HCT116 (cell line): Measurements from ENCODE around the gene COL20A1. TPM values are rescaled to one million over a fixed set of nuclear protein-coding genes. Genes with fewer than 3 reads are reported as not detected.

ENCODE experiments used
- ATAC-seq: fragments of 200-7000 bp; cut with Tn5 transposase; 2 replicates; pipeline ENCODE4 v1.9.1; 2020; ENCODE audit warnings: mild to moderate bottlenecking, moderate library complexity
- BruUV-seq: library from RNA; stranded (reverse); fragments of 400-500 nt; replicated peaks from 2 replicates; lab custom pipeline; 2021; lab: Mats Ljungman, UMichigan
- CTCF ChIA-PET: fragments of 300-600 bp; sonication (Branson Sonifier 250); formaldehyde crosslinking; loops from one replicate; lab custom pipeline; 2021; ENCODE audit warnings: antibody characterized with exemption; lab: Charles Lee
- POLR2A ChIA-PET: fragments of 300-600, 350-600 bp; sonication (Branson Sonifier 250); formaldehyde crosslinking; loops from one replicate; lab custom pipeline; 2021; ENCODE audit warnings: antibody characterized with exemption; lab: Charles Lee
- RAD21 ChIA-PET, 2 experiments: fragments of 300-600 bp; sonication (Branson Sonifier 250); formaldehyde crosslinking; loops; one replicate each; lab custom pipeline; 2023; ENCODE audit warnings: low total read pairs in 2 of 2; ENCODE audit not compliant: uncharacterized antibody in 2 of 2, unreplicated experiment in 2 of 2, low non-redundant PET in 1 of 2; lab: Charles Lee
- DNase-seq: peaks from one replicate; pipeline ENCODE4 v3.0.0-alpha.2; 2010; ENCODE audit warnings: low read depth, low spot score
- H2AFZ ChIP-seq: fragments of 200-600 bp; shearing (Covaris generic), sonication (generic); 2 replicates; pipeline ENCODE4 v1.6.1; 2017; ENCODE audit warnings: low read depth, mixed run types, mixed read lengths, antibody characterized with exemption, low read length; ENCODE audit not compliant: poor library complexity, severe bottlenecking
- H3K27ac ChIP-seq: 2 replicates; pipeline ENCODE4 v1.5.1; 2012; ENCODE audit warnings: low read depth, low read length
- H3K27me3 ChIP-seq: fragments of 200-600 bp; sonication (generic); 2 replicates; pipeline ENCODE4 v1.6.1; 2016; ENCODE audit warnings: mixed run types, low read length, mixed read lengths; ENCODE audit not compliant: insufficient read depth
- H3K36me3 ChIP-seq, 2 experiments: fragments of 200-500 bp in 1 of 2; fragments of 200-600 bp in 1 of 2; sonication (Bioruptor generic) in 1 of 2; sonication (generic) in 1 of 2; 2 replicates each; pipeline versions ENCODE4 v1.5.1 to v1.6.1; 2014 to 2016; ENCODE audit warnings: low read length in 2 of 2, inconsistent platforms in 1 of 2, mixed read lengths in 1 of 2, mixed run types in 1 of 2; ENCODE audit not compliant: insufficient read depth in 2 of 2, control insufficient read depth in 1 of 2
- H3K4me1 ChIP-seq, 2 experiments: fragments of 200-600 bp in 1 of 2; sonication (generic) in 1 of 2; 2 replicates each; pipeline versions ENCODE4 v1.5.1 to v1.6.1; 2012 to 2017; ENCODE audit warnings: low read length in 2 of 2, inconsistent platforms in 1 of 2, mild to moderate bottlenecking in 1 of 2, mixed read lengths in 1 of 2, mixed run types in 1 of 2, moderate library complexity in 1 of 2; ENCODE audit not compliant: insufficient read depth in 2 of 2, control insufficient read depth in 1 of 2
- H3K4me2 ChIP-seq: fragments of 200-600 bp; sonication (generic); 2 replicates; pipeline ENCODE4 v1.6.1; 2017; ENCODE audit warnings: mixed run types, low read length, mixed read lengths
- H3K4me3 ChIP-seq, 2 experiments: fragments of 200-600 bp in 1 of 2; sonication (generic) in 1 of 2; replicated peaks in 1 of 2; 2 replicates each; pipeline ENCODE4 v1.5.1; 2011 to 2016; ENCODE audit warnings: low read length in 2 of 2, control low read depth in 1 of 2, low read depth in 1 of 2, mild to moderate bottlenecking in 1 of 2, mixed read lengths in 1 of 2, mixed run types in 1 of 2
- H3K79me2 ChIP-seq: fragments of 200-600 bp; sonication (generic); 2 replicates; pipeline ENCODE4 v1.6.1; 2017; ENCODE audit warnings: mild to moderate bottlenecking, mixed run types, low read length, moderate library complexity, mixed read lengths; ENCODE audit not compliant: insufficient read depth
- H3K9ac ChIP-seq: fragments of 200-600 bp; sonication (generic); 2 replicates; pipeline ENCODE4 v1.6.1; 2016; ENCODE audit warnings: low read length, mixed read lengths
- H3K9me2 ChIP-seq: fragments of 200-600 bp; sonication (generic), shearing (Covaris generic); 2 replicates; pipeline ENCODE4 v1.6.1; 2017; ENCODE audit warnings: mixed run types, mild to moderate bottlenecking, moderate library complexity; ENCODE audit not compliant: insufficient read depth
- H3K9me3 ChIP-seq, 2 experiments: fragments of 200-500 bp in 1 of 2; fragments of 200-600 bp in 1 of 2; sonication (Bioruptor generic) in 1 of 2; sonication (generic) in 1 of 2; 2 replicates each; pipeline ENCODE4 v1.6.1; 2014 to 2017; ENCODE audit warnings: low read length in 2 of 2, mixed read lengths in 2 of 2, inconsistent platforms in 1 of 2, low read depth in 1 of 2, mild to moderate bottlenecking in 1 of 2, mixed run types in 1 of 2, moderate library complexity in 1 of 2; ENCODE audit not compliant: control insufficient read depth in 1 of 2, insufficient read depth in 1 of 2
- H4K20me1 ChIP-seq: fragments of 200-600 bp; sonication (generic), shearing (Covaris generic); 2 replicates; pipeline ENCODE4 v1.6.1; 2017; ENCODE audit warnings: mixed run types, mild to moderate bottlenecking, moderate library complexity; ENCODE audit not compliant: insufficient read depth
- ATF3 ChIP-seq: IDR thresholded peaks from 2 replicates; pipeline ENCODE4 v1.6.1; 2012
- CEBPB ChIP-seq: IDR thresholded peaks from 2 replicates; pipeline ENCODE4 v1.6.1; 2012; ENCODE audit warnings: low read depth
- CTCF ChIP-seq, 3 experiments: fragments of 200-600 bp in 1 of 3; sonication (generic) in 1 of 3; IDR thresholded peaks in 2 of 3; conservative IDR thresholded peaks in 1 of 3; 2 replicates each; pipeline ENCODE4 v1.5.1; 2012 to 2017; ENCODE audit warnings: low read depth in 2 of 3, low read length in 2 of 3, antibody characterized with exemption in 1 of 3, borderline replicate concordance in 1 of 3, control low read depth in 1 of 3, mild to moderate bottlenecking in 1 of 3, mixed read lengths in 1 of 3, mixed run types in 1 of 3, moderate library complexity in 1 of 3; ENCODE audit not compliant: insufficient read depth in 1 of 3
- EGR1 ChIP-seq: IDR thresholded peaks from 2 replicates; pipeline ENCODE4 v1.6.1; 2012; ENCODE audit warnings: low read depth
- EZH2 ChIP-seq: fragments of 200-600 bp; sonication (generic); IDR thresholded peaks from 2 replicates; pipeline ENCODE4 v1.6.1; 2017; ENCODE audit warnings: antibody characterized with exemption, mixed run types
- EZH2phosphoT487 ChIP-seq: fragments of 200-600 bp; IDR thresholded peaks from 2 replicates; pipeline ENCODE4 v1.6.1; 2018; ENCODE audit warnings: antibody characterized with exemption, borderline replicate concordance
- MAX ChIP-seq: IDR thresholded peaks from 2 replicates; pipeline ENCODE4 v1.6.1; 2012
- POLR2AphosphoS5 ChIP-seq: IDR thresholded peaks from 2 replicates; pipeline ENCODE4 v1.6.1; 2011; ENCODE audit warnings: mild to moderate bottlenecking, low read depth, low read length, moderate library complexity
- RAD21 ChIP-seq: IDR thresholded peaks from 2 replicates; pipeline ENCODE4 v1.6.1; 2012; ENCODE audit warnings: low read depth, mild to moderate bottlenecking
- REST ChIP-seq: IDR thresholded peaks from 2 replicates; pipeline ENCODE4 v1.6.1; 2012; ENCODE audit warnings: low read depth
- SIN3A ChIP-seq: IDR thresholded peaks from 2 replicates; pipeline ENCODE4 v1.6.1; 2012; ENCODE audit warnings: low read depth
- SP1 ChIP-seq: IDR thresholded peaks from 2 replicates; pipeline ENCODE4 v1.6.1; 2012; ENCODE audit warnings: low read depth
- SRF ChIP-seq: IDR thresholded peaks from 2 replicates; pipeline ENCODE4 v1.6.1; 2012; ENCODE audit warnings: low read depth
- TCF7L2 ChIP-seq: IDR thresholded peaks from 2 replicates; pipeline ENCODE4 v1.7.0; 2011; ENCODE audit warnings: borderline replicate concordance, inconsistent platforms; ENCODE audit not compliant: insufficient read depth, insufficient read length; ENCODE audit errors: extremely low read depth
- YY1 ChIP-seq: IDR thresholded peaks from 2 replicates; pipeline ENCODE4 v1.6.1; 2011; ENCODE audit warnings: low read length, low read depth, moderate library complexity, mild to moderate bottlenecking; ENCODE audit not compliant: insufficient replicate concordance; ENCODE audit errors: extremely low read depth
- ZBTB33 ChIP-seq: IDR thresholded peaks from 2 replicates; pipeline ENCODE4 v1.6.1; 2011; ENCODE audit warnings: mild to moderate bottlenecking, low read length, moderate library complexity; ENCODE audit not compliant: insufficient replicate concordance; ENCODE audit errors: extremely low read depth
- ZFX ChIP-seq: fragments of 450-650 bp; IDR thresholded peaks from 2 replicates; pipeline ENCODE4 v1.6.1; 2017
- ZNF274 ChIP-seq: fragments of 200-500 bp; sonication (Bioruptor generic); IDR thresholded peaks from 2 replicates; pipeline ENCODE4 v1.6.1; 2014; ENCODE audit warnings: mild to moderate bottlenecking, low read depth, low read length, inconsistent platforms
- intact Hi-C: fragments of 100-400 bp; cut with micrococcal nuclease; formaldehyde crosslinking; loops from 2 replicates; pipeline ENCODE4 v1.10.0; 2022
- total RNA-seq: library from RNA; stranded (reverse); gene quantifications from one replicate; pipeline ENCODE4 v1.2.1, GENCODE V29; 2021; ENCODE audit not compliant: unreplicated experiment

Gene COL20A1
- total RNA-seq, 1 experiment from 2014 or later: 0.34 TPM

- H3K9ac ChIP-seq: no peak overlapping the region
- no peaks in the 10 kb centered on the region for H3K27me3 ChIP-seq
- ChIA-PET CTCF (no interaction called here), RAD21 (no interaction called here), POLR2A (no interaction called here)
- no TSS peak for BruUV-seq
- no peak overlapping the region for H3K4me3 ChIP-seq
- no peaks in the 10 kb centered on the region for H3K36me3 ChIP-seq
- no peaks in the 10 kb centered on the region for H4K20me1 ChIP-seq
- no peaks in the 10 kb centered on the region for H3K9me2 ChIP-seq
- peaks cover 0 to 1% of the 10 kb centered on the region in 2 experiments; a peak in 1 of 4 replicates for H3K9me3 ChIP-seq
- no peak for TF ChIP-seq YY1
- TF ChIP-seq POLR2AphosphoS5: no peak
- TF ChIP-seq ZFX: no peak
- TF ChIP-seq RAD21: no peak
- no peak for TF ChIP-seq MAX
- TF ChIP-seq SRF: no peak
- no peak for TF ChIP-seq EZH2phosphoT487
- no peak for TF ChIP-seq SIN3A
- TF ChIP-seq ZNF274: no peak
- no peak for TF ChIP-seq EZH2
- no peak for TF ChIP-seq EGR1
- TF ChIP-seq REST: no peak
- no peak for TF ChIP-seq ATF3
- no peak for TF ChIP-seq TCF7L2
- no peak for TF ChIP-seq ZBTB33
- no peak for TF ChIP-seq CTCF (IDR thresholded peaks at IDR 0.05 in 2 of 3, conservative IDR thresholded peaks at IDR 0.05 in 1 of 3; ENCODE audit: borderline replicate concordance in 1 of 3, insufficient read depth in 1 of 3, low read depth in 2 of 3, low read length in 2 of 3)
- no peak for TF ChIP-seq SP1
- no peak for TF ChIP-seq CEBPB
- ATAC-seq: no peak
- no peaks in the 10 kb centered on the region for H3K4me1 ChIP-seq
- H2AFZ ChIP-seq: no peak overlapping the region
- DNase-seq: no peak
- intact Hi-C loops: no loop called here
- no peaks in the 10 kb centered on the region for H3K79me2 ChIP-seq
- H3K4me2 ChIP-seq: no peak overlapping the region
- no peak overlapping the region for H3K27ac ChIP-seq
These were observed 63.5 kb downstream of the COL20A1 start for GRCh38 chr20:63356511-63356910.
